Ishikawa (cell line): ENCODE measurements around the gene NCKAP1.

ENCODE experiments used
- CEBPB ChIP-seq: IDR thresholded peaks from 2 replicates; pipeline ENCODE4 v1.6.1; 2012
- EGR1 ChIP-seq: IDR thresholded peaks from 2 replicates; pipeline ENCODE4 v1.6.1; 2012
- EP300 ChIP-seq: IDR thresholded peaks from 2 replicates; pipeline ENCODE4 v1.6.1; 2012; ENCODE audit warnings: borderline replicate concordance
- RAD21 ChIP-seq: IDR thresholded peaks from 2 replicates; pipeline ENCODE4 v1.6.1; 2012; ENCODE audit warnings: low read depth
- YY1 ChIP-seq: IDR thresholded peaks from 2 replicates; pipeline ENCODE4 v1.6.1; 2012; ENCODE audit warnings: low read depth
- TF ChIP-seq, protein P1 (sequence below): IDR thresholded peaks from 2 replicates; pipeline ENCODE4 v1.6.1; 2012
- TF ChIP-seq, protein P2 (sequence below): IDR thresholded peaks from 2 replicates; pipeline ENCODE4 v1.6.1; 2012; ENCODE audit warnings: low read depth, mild to moderate bottlenecking

DNA sequence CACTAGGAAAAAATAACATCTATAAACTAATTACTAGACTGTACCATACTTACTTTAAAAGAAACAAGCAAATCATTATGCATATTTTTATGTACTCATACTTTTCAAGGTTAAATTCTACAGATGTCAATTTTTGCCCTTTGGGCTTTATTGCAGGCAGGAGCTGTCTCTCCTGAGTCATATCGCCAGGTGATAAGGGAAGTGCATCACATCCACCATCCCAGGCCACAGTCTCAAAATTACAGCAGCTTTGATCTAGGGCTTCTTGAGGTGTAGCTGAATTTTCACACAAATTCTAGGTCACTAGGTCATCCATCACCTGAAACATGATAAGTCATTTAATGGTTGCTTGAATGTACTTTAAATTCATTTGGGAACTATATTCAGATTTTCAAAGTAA lies 133.4 kb downstream of the NCKAP1 start:
- TF ChIP-seq, protein P1, sequence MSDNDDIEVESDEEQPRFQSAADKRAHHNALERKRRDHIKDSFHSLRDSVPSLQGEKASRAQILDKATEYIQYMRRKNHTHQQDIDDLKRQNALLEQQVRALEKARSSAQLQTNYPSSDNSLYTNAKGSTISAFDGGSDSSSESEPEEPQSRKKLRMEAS, result no peak
- TF ChIP-seq, protein P2, sequence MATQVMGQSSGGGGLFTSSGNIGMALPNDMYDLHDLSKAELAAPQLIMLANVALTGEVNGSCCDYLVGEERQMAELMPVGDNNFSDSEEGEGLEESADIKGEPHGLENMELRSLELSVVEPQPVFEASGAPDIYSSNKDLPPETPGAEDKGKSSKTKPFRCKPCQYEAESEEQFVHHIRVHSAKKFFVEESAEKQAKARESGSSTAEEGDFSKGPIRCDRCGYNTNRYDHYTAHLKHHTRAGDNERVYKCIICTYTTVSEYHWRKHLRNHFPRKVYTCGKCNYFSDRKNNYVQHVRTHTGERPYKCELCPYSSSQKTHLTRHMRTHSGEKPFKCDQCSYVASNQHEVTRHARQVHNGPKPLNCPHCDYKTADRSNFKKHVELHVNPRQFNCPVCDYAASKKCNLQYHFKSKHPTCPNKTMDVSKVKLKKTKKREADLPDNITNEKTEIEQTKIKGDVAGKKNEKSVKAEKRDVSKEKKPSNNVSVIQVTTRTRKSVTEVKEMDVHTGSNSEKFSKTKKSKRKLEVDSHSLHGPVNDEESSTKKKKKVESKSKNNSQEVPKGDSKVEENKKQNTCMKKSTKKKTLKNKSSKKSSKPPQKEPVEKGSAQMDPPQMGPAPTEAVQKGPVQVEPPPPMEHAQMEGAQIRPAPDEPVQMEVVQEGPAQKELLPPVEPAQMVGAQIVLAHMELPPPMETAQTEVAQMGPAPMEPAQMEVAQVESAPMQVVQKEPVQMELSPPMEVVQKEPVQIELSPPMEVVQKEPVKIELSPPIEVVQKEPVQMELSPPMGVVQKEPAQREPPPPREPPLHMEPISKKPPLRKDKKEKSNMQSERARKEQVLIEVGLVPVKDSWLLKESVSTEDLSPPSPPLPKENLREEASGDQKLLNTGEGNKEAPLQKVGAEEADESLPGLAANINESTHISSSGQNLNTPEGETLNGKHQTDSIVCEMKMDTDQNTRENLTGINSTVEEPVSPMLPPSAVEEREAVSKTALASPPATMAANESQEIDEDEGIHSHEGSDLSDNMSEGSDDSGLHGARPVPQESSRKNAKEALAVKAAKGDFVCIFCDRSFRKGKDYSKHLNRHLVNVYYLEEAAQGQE, result no peak
- TF ChIP-seq EGR1, result no peak
- TF ChIP-seq YY1, result no peak
- TF ChIP-seq EP300, result no peak
- no peak for TF ChIP-seq CEBPB
- no peak for TF ChIP-seq RAD21
